Osteoblast (primary cell): ENCODE measurements around the gene CELSR2. TPM values are rescaled to one million over a fixed set of nuclear protein-coding genes. Genes with fewer than 3 reads are reported as not detected.
A peak's percentile ranks its signal among the peaks of the same experiment; 100 is the strongest.

Source experiments
- DNase-seq: peaks from one replicate; pipeline ENCODE4 v3.0.0; 2011; ENCODE audit warnings: low spot score, mixed read lengths; ENCODE audit not compliant: insufficient read length; ENCODE audit errors: missing footprints
- H2AFZ ChIP-seq: 2 replicates; pipeline ENCODE4 v1.6.0; 2011; ENCODE audit warnings: mild to moderate bottlenecking, low read length
- H3K27ac ChIP-seq: 2 replicates; pipeline ENCODE4 v1.5.1; 2011; ENCODE audit warnings: mild to moderate bottlenecking, low read depth, low read length, moderate library complexity
- H3K27me3 ChIP-seq: 2 replicates; pipeline ENCODE4 v1.6.0; 2012; ENCODE audit warnings: mild to moderate bottlenecking, control low read depth, inconsistent platforms, low read length, moderate library complexity; ENCODE audit not compliant: insufficient read depth
- H3K36me3 ChIP-seq: 2 replicates; pipeline ENCODE4 v1.5.1; 2011; ENCODE audit warnings: mild to moderate bottlenecking, low read length, control low read depth, moderate library complexity; ENCODE audit not compliant: insufficient read depth
- H3K4me1 ChIP-seq: 2 replicates; pipeline ENCODE4 v1.5.1; 2011; ENCODE audit warnings: mild to moderate bottlenecking, low read length, control low read depth, moderate library complexity; ENCODE audit not compliant: insufficient read depth
- H3K4me2 ChIP-seq: 2 replicates; pipeline ENCODE4 v1.6.0; 2011; ENCODE audit warnings: mild to moderate bottlenecking, low read length; ENCODE audit not compliant: insufficient read depth
- H3K4me3 ChIP-seq: fragments of 200-600 bp; sonication (generic); 3 replicates; pipeline ENCODE4 v1.5.1; 2012; ENCODE audit warnings: mild to moderate bottlenecking, low read length, inconsistent platforms; ENCODE audit not compliant: insufficient read depth
- H3K79me2 ChIP-seq: 2 replicates; pipeline ENCODE4 v1.6.0; 2012; ENCODE audit warnings: mild to moderate bottlenecking, low read length, control low read depth, inconsistent platforms; ENCODE audit not compliant: insufficient read depth
- H3K9me3 ChIP-seq: 2 replicates; pipeline ENCODE4 v1.5.1; 2011; ENCODE audit warnings: low read depth, low read length, control low read depth
- H4K20me1 ChIP-seq: 2 replicates; pipeline ENCODE4 v1.6.0; 2012; ENCODE audit warnings: mild to moderate bottlenecking, low read length, control low read depth; ENCODE audit not compliant: insufficient read depth
- CTCF ChIP-seq: IDR thresholded peaks from 2 replicates; pipeline ENCODE4 v1.5.1; 2011; ENCODE audit warnings: mild to moderate bottlenecking, low read depth, low read length, moderate library complexity; ENCODE audit errors: extremely low read depth
- total RNA-seq: library from RNA; depleted of rRNA; stranded (reverse); fragments of >200 nt; gene quantifications from 2 replicates; pipeline ENCODE4 v1.2.3, GENCODE V29; 2012

CELSR2 gene
- total RNA-seq, 1 donor, result 1.4 TPM

- Histone ChIP-seq H3K27me3 (no peaks in the 10 kb centered on the region), H3K27ac (peak overlapping the region; percentile 84), H3K4me2 (peak overlapping the region; percentile 89), H3K4me1 (peaks cover 27% of the 10 kb centered on the region), H3K4me3 (peak overlapping the region; percentile 98), H3K79me2 (peaks cover 32% of the 10 kb centered on the region), H2AFZ (peak overlapping the region; percentile 99), H3K36me3 (peaks cover 18% of the 10 kb centered on the region), H3K9me3 (no peaks in the 10 kb centered on the region), H4K20me1 (no peaks in the 10 kb centered on the region)
- TF ChIP-seq CTCF, result no peak
- DNase-seq, result peak; percentile 85
Measured at GRCh38 chr1:109281680-109282496, 32.5 kb downstream of the CELSR2 start.

DNA sequence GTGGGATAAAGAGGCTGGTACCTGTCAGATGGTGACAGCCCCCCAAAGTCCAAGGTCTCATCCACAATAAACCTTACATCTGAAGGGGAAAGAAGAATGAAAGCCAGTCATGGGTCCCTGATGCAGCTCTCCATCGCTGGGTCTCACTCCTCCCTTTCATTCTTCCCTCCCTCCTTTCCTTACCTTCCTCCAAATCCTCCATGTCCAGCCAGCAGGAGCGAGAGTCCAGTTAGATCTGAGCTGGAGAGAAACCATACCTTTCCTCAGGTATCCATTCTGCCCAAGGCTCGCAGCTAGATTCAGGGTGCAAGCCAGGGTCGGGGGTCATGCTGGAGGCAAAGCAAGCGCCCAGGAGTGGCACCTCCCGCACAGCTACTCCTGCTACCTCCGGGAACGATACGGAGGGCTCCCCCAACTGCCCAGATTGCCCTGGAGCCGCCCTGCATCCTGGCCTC, 33.2 kb downstream of the CELSR2 start:
- Histone ChIP-seq H4K20me1 (no peaks in the 10 kb centered on the region), H3K79me2 (peaks cover 32% of the 10 kb centered on the region), H3K36me3 (peaks cover 17% of the 10 kb centered on the region), H3K4me3 (peak overlapping the region; percentile 98), H3K4me1 (peaks cover 27% of the 10 kb centered on the region), H2AFZ (peak overlapping the region; percentile 99), H3K9me3 (no peaks in the 10 kb centered on the region), H3K27me3 (no peaks in the 10 kb centered on the region), H3K4me2 (peak overlapping the region; percentile 89), H3K27ac (peak overlapping the region; percentile 84)
- no peak for TF ChIP-seq CTCF
- peak; percentile 76 for DNase-seq

DNA sequence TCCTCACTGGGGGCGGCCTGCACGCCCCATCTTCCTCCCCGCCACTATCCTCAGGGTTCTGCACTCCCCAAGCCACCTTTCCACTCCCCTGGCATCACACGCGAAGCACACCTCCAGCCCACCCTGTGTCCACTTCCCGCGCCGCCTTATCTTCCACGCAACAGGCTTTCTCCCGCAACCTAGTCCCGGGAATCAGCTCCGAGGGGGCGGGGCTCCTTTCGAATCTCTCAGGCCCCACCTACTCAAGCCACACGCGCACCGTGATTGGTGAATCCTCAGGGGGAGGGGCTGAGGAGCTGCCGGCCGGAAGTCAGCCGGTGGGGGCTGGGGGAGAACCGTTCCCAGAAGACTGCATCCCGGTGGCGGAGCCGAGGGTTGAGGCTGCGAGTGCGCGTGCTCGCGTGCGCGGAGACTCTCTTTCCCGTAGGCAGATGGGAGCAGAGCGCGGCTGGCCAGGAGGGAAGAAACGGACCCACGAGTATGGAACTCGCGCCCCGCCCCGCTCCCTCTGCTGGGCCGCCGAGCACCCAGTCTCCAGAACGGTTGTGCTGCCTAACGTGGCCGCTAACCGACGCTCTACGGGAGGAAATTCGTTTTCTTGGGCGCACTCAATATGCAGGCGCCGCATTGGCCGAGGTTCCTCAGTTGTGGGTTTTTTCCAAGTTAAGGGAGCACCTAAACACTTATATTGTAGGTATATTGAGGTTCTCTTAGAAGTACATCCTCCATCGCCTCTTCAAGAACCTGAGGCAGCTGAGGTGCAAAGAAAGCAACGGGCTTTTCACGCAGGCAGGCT, 33.8 kb downstream of the CELSR2 start, which contains the start of gene PSRC1:
Gene PSRC1, minus strand, starts transcription at position 194 of the 796 bp plus-strand sequence.
- peak; percentile 99 for DNase-seq
- peak within 1 kb of the TSS; percentile 98 for H3K4me3 ChIP-seq
- peak within 1 kb of the TSS; percentile 99 for H2AFZ ChIP-seq
- H3K4me2 ChIP-seq, result peak within 1 kb of the TSS; percentile 89
- H3K36me3 ChIP-seq, result peaks cover 11% of the 10 kb centered on the region
- H4K20me1 ChIP-seq, result no peaks in the 10 kb centered on the region
- H3K9me3 ChIP-seq, result no peaks in the 10 kb centered on the region
- H3K27me3 ChIP-seq, result no peaks in the 10 kb centered on the region
- TF ChIP-seq CTCF, result peak; percentile 50
- H3K27ac ChIP-seq, result peak within 1 kb of the TSS; percentile 84
- peaks cover 32% of the 10 kb centered on the region for H3K79me2 ChIP-seq
- peaks cover 27% of the 10 kb centered on the region for H3K4me1 ChIP-seq
